Loucy (cell line): ENCODE measurements around the gene DCAF15.

Experiments used
- H2AFZ ChIP-seq: fragments of 200-600 bp; sonication (generic); 2 replicates; pipeline ENCODE4 v1.6.0; 2016; ENCODE audit warnings: antibody characterized with exemption, mild to moderate bottlenecking, low read length, moderate library complexity
- H3F3A ChIP-seq: fragments of 200-600 bp; 2 replicates; pipeline ENCODE4 v1.6.0; 2016; ENCODE audit warnings: antibody characterized with exemption, low read depth, mild to moderate bottlenecking
- H3K27me3 ChIP-seq: fragments of 200-600 bp; sonication (generic); 2 replicates; pipeline ENCODE4 v1.6.1; 2014; ENCODE audit warnings: low read length, mild to moderate bottlenecking; ENCODE audit not compliant: insufficient read depth, poor library complexity, severe bottlenecking
- H3K36me3 ChIP-seq: fragments of 200-600 bp; sonication (generic); 2 replicates; pipeline ENCODE4 v1.6.1; 2016; ENCODE audit warnings: low read length; ENCODE audit not compliant: insufficient read depth
- H3K4me1 ChIP-seq: fragments of 200-600 bp; sonication (generic); 2 replicates; pipeline ENCODE4 v1.5.1; 2014; ENCODE audit warnings: low read length, mild to moderate bottlenecking; ENCODE audit not compliant: insufficient read depth, poor library complexity, severe bottlenecking
- H3K4me2 ChIP-seq: fragments of 200-600 bp; sonication (generic); 2 replicates; pipeline ENCODE4 v1.6.0; 2014; ENCODE audit warnings: antibody characterized with exemption, low read length, low read depth, mild to moderate bottlenecking; ENCODE audit not compliant: poor library complexity, severe bottlenecking
- H3K4me3 ChIP-seq: fragments of 200-600 bp; sonication (generic); 2 replicates; pipeline ENCODE4 v1.5.1; 2014; ENCODE audit warnings: low read length, mild to moderate bottlenecking, mixed read lengths; ENCODE audit not compliant: poor library complexity, severe bottlenecking
- H3K79me2 ChIP-seq: fragments of 200-600 bp; sonication (generic); 2 replicates; pipeline ENCODE4 v1.6.1; 2014; ENCODE audit warnings: low read length; ENCODE audit not compliant: insufficient read depth
- H3K9ac ChIP-seq: fragments of 200-600 bp; sonication (generic); 2 replicates; pipeline ENCODE4 v1.6.0; 2014; ENCODE audit warnings: mild to moderate bottlenecking, low read depth, low read length, moderate library complexity; ENCODE audit not compliant: poor library complexity, severe bottlenecking
- H3K9me2 ChIP-seq: fragments of 200-600 bp; sonication (generic); replicated peaks from 2 replicates; pipeline ENCODE4 v1.6.1; 2016; ENCODE audit warnings: low read depth, low read length, mixed read lengths
- H3K9me3 ChIP-seq: fragments of 200-600 bp; sonication (generic); 2 replicates; pipeline ENCODE4 v1.6.1; 2014; ENCODE audit warnings: mild to moderate bottlenecking, antibody characterized with exemption, low read length, low read depth; ENCODE audit not compliant: insufficient read depth
- H4K20me1 ChIP-seq: fragments of 200-600 bp; sonication (generic); 2 replicates; pipeline ENCODE4 v1.6.0; 2014; ENCODE audit warnings: antibody characterized with exemption, low read length, mild to moderate bottlenecking; ENCODE audit not compliant: insufficient read depth, poor library complexity, severe bottlenecking
- EZH2phosphoT487 ChIP-seq: fragments of 200-600 bp; IDR thresholded peaks from 2 replicates; pipeline ENCODE4 v1.6.1; 2018; ENCODE audit warnings: antibody characterized with exemption, mild to moderate bottlenecking, moderate library complexity, borderline replicate concordance
- TF ChIP-seq, protein P1 (sequence below): fragments of 200-600 bp; sonication (generic); conservative IDR thresholded peaks from 2 replicates; pipeline ENCODE4 v1.5.1; 2014; ENCODE audit warnings: mild to moderate bottlenecking, antibody characterized with exemption, low read length

DCAF15 gene

GRCh38 chr19:13914777-13915176 is 37.5 kb upstream of the DCAF15 start:
- Histone ChIP-seq H3F3A (peaks cover 4% of the 10 kb centered on the region; the same call in 1 of the 2 replicates), H3K4me3 (no peak overlapping the region), H2AFZ (no peak overlapping the region), H3K9ac (no peak overlapping the region), H3K9me2 (no peaks in the 10 kb centered on the region), H3K36me3 (peaks cover 16% of the 10 kb centered on the region; the same call in 1 of the 2 replicates), H3K27me3 (no peaks in the 10 kb centered on the region), H3K4me2 (no peak overlapping the region), H3K4me1 (no peaks in the 10 kb centered on the region), H4K20me1 (no peaks in the 10 kb centered on the region), H3K9me3 (no peaks in the 10 kb centered on the region), H3K79me2 (no peaks in the 10 kb centered on the region)
- TF ChIP-seq, protein P1, sequence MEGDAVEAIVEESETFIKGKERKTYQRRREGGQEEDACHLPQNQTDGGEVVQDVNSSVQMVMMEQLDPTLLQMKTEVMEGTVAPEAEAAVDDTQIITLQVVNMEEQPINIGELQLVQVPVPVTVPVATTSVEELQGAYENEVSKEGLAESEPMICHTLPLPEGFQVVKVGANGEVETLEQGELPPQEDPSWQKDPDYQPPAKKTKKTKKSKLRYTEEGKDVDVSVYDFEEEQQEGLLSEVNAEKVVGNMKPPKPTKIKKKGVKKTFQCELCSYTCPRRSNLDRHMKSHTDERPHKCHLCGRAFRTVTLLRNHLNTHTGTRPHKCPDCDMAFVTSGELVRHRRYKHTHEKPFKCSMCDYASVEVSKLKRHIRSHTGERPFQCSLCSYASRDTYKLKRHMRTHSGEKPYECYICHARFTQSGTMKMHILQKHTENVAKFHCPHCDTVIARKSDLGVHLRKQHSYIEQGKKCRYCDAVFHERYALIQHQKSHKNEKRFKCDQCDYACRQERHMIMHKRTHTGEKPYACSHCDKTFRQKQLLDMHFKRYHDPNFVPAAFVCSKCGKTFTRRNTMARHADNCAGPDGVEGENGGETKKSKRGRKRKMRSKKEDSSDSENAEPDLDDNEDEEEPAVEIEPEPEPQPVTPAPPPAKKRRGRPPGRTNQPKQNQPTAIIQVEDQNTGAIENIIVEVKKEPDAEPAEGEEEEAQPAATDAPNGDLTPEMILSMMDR: no peak
- no peak for TF ChIP-seq EZH2phosphoT487

- Histone ChIP-seq H3K9ac (no peak overlapping the region), H3K79me2 (no peaks in the 10 kb centered on the region), H3K4me3 (no peak overlapping the region), H3K36me3 (peaks cover 25% of the 10 kb centered on the region; the same call in 1 of the 2 replicates), H4K20me1 (no peaks in the 10 kb centered on the region), H3K9me3 (0 out of 2 replicates have a peak, but pooled peaks cover 3% of the 10 kb centered on the region), H3K27me3 (no peaks in the 10 kb centered on the region), H3K9me2 (no peaks in the 10 kb centered on the region), H3K4me2 (no peak overlapping the region), H3F3A (peaks cover 4% of the 10 kb centered on the region; the same call in 1 of the 2 replicates), H2AFZ (no peak overlapping the region), H3K4me1 (no peaks in the 10 kb centered on the region)
- TF ChIP-seq, protein P1: no peak
- TF ChIP-seq EZH2phosphoT487: no peak
Observed at GRCh38 chr19:13917888-13918406, 34.4 kb upstream of the DCAF15 start.

GRCh38 chr19:13918726-13919411 is 33.4 kb upstream of the DCAF15 start:
- H3K4me2 ChIP-seq: no peak overlapping the region
- TF ChIP-seq, protein P1: no peak
- no peak for TF ChIP-seq EZH2phosphoT487
- peaks cover 18% of the 10 kb centered on the region; the same call in 1 of the 2 replicates for H3K36me3 ChIP-seq
- no peaks in the 10 kb centered on the region for H3K27me3 ChIP-seq
- H3K9me3 ChIP-seq: 0 out of 2 replicates have a peak, but pooled peaks cover 3% of the 10 kb centered on the region
- no peak overlapping the region for H3K4me3 ChIP-seq
- no peaks in the 10 kb centered on the region for H3K79me2 ChIP-seq
- peaks cover 4% of the 10 kb centered on the region; the same call in 1 of the 2 replicates for H3F3A ChIP-seq
- no peaks in the 10 kb centered on the region for H3K4me1 ChIP-seq
- H3K9me2 ChIP-seq: no peaks in the 10 kb centered on the region
- H2AFZ ChIP-seq: no peak overlapping the region
- no peak overlapping the region for H3K9ac ChIP-seq
- no peaks in the 10 kb centered on the region for H4K20me1 ChIP-seq
